K562 (cell line): ENCODE results near the gene UCKL1. TPM values are rescaled to one million over a fixed set of nuclear protein-coding genes. Genes with fewer than 3 reads are reported as not detected.
A peak's percentile ranks its signal among the peaks of the same experiment; 100 is the strongest.

Source experiments
- ATAC-seq: fragments of 200-7000 bp; cut with Tn5 transposase; 3 replicates; pipeline ENCODE4 v1.9.1; 2020; ENCODE audit warnings: moderate library complexity
- BruUV-seq: library from RNA; stranded (reverse); fragments of 400-500 nt; replicated peaks from 2 replicates; lab custom pipeline; 2021; lab: Mats Ljungman, UMichigan
- CTCF ChIA-PET: fragments of 300-600 bp; formaldehyde crosslinking; extraction: SDS; loops from one replicate; lab custom pipeline; 2021; ENCODE audit warnings: low intra/inter-chr PET ratio; lab: Yijun Ruan, JAX
- POLR2A ChIA-PET: fragments of 300-600, 350-650 bp; sonication (Branson Sonifier 250); formaldehyde crosslinking; extraction: SDS; loops from one replicate; lab custom pipeline; 2021; ENCODE audit warnings: antibody characterized with exemption, inconsistent platforms; lab: Yijun Ruan, JAX
- DNase-seq, 4 experiments: peaks; one replicate each; pipeline versions ENCODE4 v3.0.0 to v3.0.0-alpha.2; 2011 to 2018; ENCODE audit warnings: low spot score in 3 of 4, mixed read lengths in 3 of 4; ENCODE audit errors: extremely low read depth in 1 of 4
- FAIRE-seq: peaks from 2 replicates; lab custom pipeline; 2011; peaks lifted over from hg19 to GRCh38; lab: Jason Lieb, UNC
- H2AFZ ChIP-seq: 2 replicates; pipeline ENCODE4 v1.6.0; 2011; ENCODE audit warnings: low read depth, low read length, control low read depth, inconsistent platforms
- H3K27ac ChIP-seq: fragments of 200-600 bp; 3 replicates; pipeline ENCODE4 v1.8.0; 2011; ENCODE audit warnings: low read depth, mild to moderate bottlenecking, control low read depth, inconsistent platforms, low read length, moderate library complexity, mixed read lengths; ENCODE audit errors: extremely low read depth
- H3K27me3 ChIP-seq, 2 experiments: fragments of 300-600 bp in 1 of 2; 2 replicates in 1 of 2; 3 replicates in 1 of 2; pipeline versions ENCODE4 v1.6.0 to v1.8.0; 2011; ENCODE audit warnings: inconsistent platforms in 2 of 2, low read length in 2 of 2, mild to moderate bottlenecking in 1 of 2, mixed read lengths in 1 of 2, moderate library complexity in 1 of 2; ENCODE audit not compliant: control insufficient read depth in 2 of 2, insufficient read depth in 2 of 2
- H3K36me3 ChIP-seq: fragments of 300-600 bp; 3 replicates; pipeline ENCODE4 v1.8.0; 2011; ENCODE audit warnings: mild to moderate bottlenecking, low read length, inconsistent platforms; ENCODE audit not compliant: control insufficient read depth, insufficient read depth
- H3K4me1 ChIP-seq, 2 experiments: fragments of 200-600 bp in 1 of 2; replicated peaks in 1 of 2; 2 replicates in 1 of 2; 3 replicates in 1 of 2; pipeline versions ENCODE4 v1.5.1 to v1.8.0; 2011; ENCODE audit warnings: inconsistent platforms in 2 of 2, low read length in 2 of 2, mild to moderate bottlenecking in 1 of 2, mixed read lengths in 1 of 2, moderate library complexity in 1 of 2; ENCODE audit not compliant: control insufficient read depth in 2 of 2, insufficient read depth in 2 of 2
- H3K4me2 ChIP-seq: 2 replicates; pipeline ENCODE4 v1.6.1; 2011; ENCODE audit warnings: low read length, control low read depth, inconsistent platforms, mixed read lengths; ENCODE audit not compliant: insufficient read depth
- H3K4me3 ChIP-seq: fragments of 200-600 bp; sonication (generic), shearing (Covaris generic); 2 replicates; pipeline ENCODE4 v1.5.1; 2016; ENCODE audit warnings: control low read depth, inconsistent platforms
- H3K79me2 ChIP-seq: fragments of 200-600 bp; 3 replicates; pipeline ENCODE4 v1.8.0; 2011; ENCODE audit warnings: low read length, inconsistent platforms; ENCODE audit not compliant: control insufficient read depth, insufficient read depth
- H3K9ac ChIP-seq, 2 experiments: 2 replicates each; pipeline versions ENCODE4 v1.6.0 to v1.6.1; 2011; ENCODE audit warnings: low read depth in 2 of 2, low read length in 2 of 2, control low read depth in 1 of 2, inconsistent platforms in 1 of 2, mild to moderate bottlenecking in 1 of 2, mixed read lengths in 1 of 2; ENCODE audit not compliant: insufficient read depth in 1 of 2
- H3K9me1 ChIP-seq: one replicate; pipeline ENCODE4 v1.6.0; 2011; ENCODE audit warnings: inconsistent platforms, mild to moderate bottlenecking, low read length, moderate library complexity; ENCODE audit not compliant: control insufficient read depth, insufficient read depth
- H3K9me3 ChIP-seq: replicated peaks from 2 replicates; pipeline ENCODE4 v1.5.1; 2011; ENCODE audit warnings: low read depth, low read length, inconsistent platforms; ENCODE audit not compliant: control insufficient read depth, insufficient read depth
- H4K20me1 ChIP-seq: replicated peaks from 2 replicates; pipeline ENCODE4 v1.6.1; 2011; ENCODE audit warnings: low read length, inconsistent platforms, mixed read lengths; ENCODE audit not compliant: control insufficient read depth, insufficient read depth
- BRD9 ChIP-seq: fragments of 450-650 bp; IDR thresholded peaks from 2 replicates; pipeline ENCODE4 v1.6.1; 2018; ENCODE audit warnings: low read depth; ENCODE audit not compliant: partially characterized antibody
- BRF2 ChIP-seq: IDR thresholded peaks from 3 replicates; pipeline ENCODE4 v1.6.1; 2011; ENCODE audit warnings: borderline replicate concordance, mild to moderate bottlenecking; ENCODE audit not compliant: insufficient read length, insufficient read depth
- CHAMP1 ChIP-seq: fragments of 450-650 bp; IDR thresholded peaks from 2 replicates; pipeline ENCODE4 v1.6.1; 2016; ENCODE audit warnings: mild to moderate bottlenecking
- ERF ChIP-seq: fragments of 450-650 bp; formaldehyde crosslinking; IDR thresholded peaks from 2 replicates; pipeline ENCODE4 v1.4.0; 2020; ENCODE audit warnings: mild to moderate bottlenecking, mixed read lengths
- HDAC1 ChIP-seq, 2 experiments: fragments of 450-650 bp; IDR thresholded peaks; 2 replicates each; pipeline ENCODE4 v1.6.1; 2016 to 2017; ENCODE audit warnings: inconsistent platforms in 1 of 2, mild to moderate bottlenecking in 1 of 2, moderate library complexity in 1 of 2
- L3MBTL2 ChIP-seq: fragments of 450-650 bp; IDR thresholded peaks from 2 replicates; pipeline ENCODE4 v1.6.1; 2016; ENCODE audit warnings: mild to moderate bottlenecking, moderate library complexity
- MLX ChIP-seq, 2 experiments: fragments of 450-650 bp in 1 of 2; sonication (generic) in 1 of 2; formaldehyde crosslinking; conservative IDR thresholded peaks; 2 replicates each; pipeline versions ENCODE4 v1.4.0 to v1.8.1; 2020 to 2022; ENCODE audit warnings: mild to moderate bottlenecking in 1 of 2, missing genetic modification reagents in 1 of 2
- MTA2 ChIP-seq: fragments of 450-650 bp; IDR thresholded peaks from 2 replicates; pipeline ENCODE4 v1.6.1; 2016; ENCODE audit warnings: low read depth
- MXD1 ChIP-seq: fragments of 250-450 bp; sonication (Bioruptor Pico); IDR thresholded peaks from 2 replicates; pipeline ENCODE4 v1.8.0; 2021; ENCODE audit warnings: borderline replicate concordance, mild to moderate bottlenecking, moderate library complexity; ENCODE audit not compliant: poor library complexity, severe bottlenecking
- NKRF ChIP-seq: fragments of 450-650 bp; IDR thresholded peaks from 2 replicates; pipeline ENCODE4 v1.6.1; 2016; ENCODE audit warnings: borderline replicate concordance
- OTX1 ChIP-seq: fragments of 450-650 bp; formaldehyde crosslinking; IDR thresholded peaks from 2 replicates; pipeline ENCODE4 v1.4.0; 2022; ENCODE audit warnings: mild to moderate bottlenecking
- POLR2B ChIP-seq: fragments of 450-650 bp; IDR thresholded peaks from 2 replicates; pipeline ENCODE4 v1.6.1; 2018; ENCODE audit warnings: low read depth; ENCODE audit not compliant: partially characterized antibody
- ZEB2 ChIP-seq: fragments of 450-650 bp; IDR thresholded peaks from 2 replicates; pipeline ENCODE4 v1.6.1; 2016
- ZNF274 ChIP-seq: IDR thresholded peaks from 2 replicates; pipeline ENCODE4 v1.6.1; 2011; ENCODE audit warnings: low read depth, mild to moderate bottlenecking, low read length, moderate library complexity, borderline replicate concordance
- WGBS: fragments of 100-300 bp; shearing (Covaris generic); methylation state at CpG from one replicate; pipeline ENCODE4 v1.1.6; 2016; ENCODE audit warnings: low coverage, mixed read lengths; ENCODE audit not compliant: insufficient coverage; ENCODE audit errors: missing lambda C conversion rate; 5-methylcytosine and 5-hydroxymethylcytosine counted together
- in situ Hi-C: fragments of 300-500 bp; cut with MboI; formaldehyde crosslinking; loops from 4 replicates; pipeline ENCODE4 v1.15.0; 2018; ENCODE audit warnings: inconsistent platforms, mixed read lengths
- intact Hi-C: fragments of 100-400 bp; cut with micrococcal nuclease; formaldehyde crosslinking; loops from 2 replicates; pipeline ENCODE4 v1.14.2; 2022
- polyA plus RNA-seq, 8 experiments: library from polyadenylated mRNA; depleted of rRNA in 4 of 8; stranded (reverse) in 5 of 8; unstranded in 3 of 8; fragments of >200 nt; fragmentation: Nextera tagmentation in 2 of 8; fragmentation: Illumina TruSeq in 1 of 8; extraction: Ambion mirVana in 2 of 8; extraction: Trizol in 1 of 8; gene quantifications; 2 replicates each; pipeline versions ENCODE4 v1.2.1 to v1.2.3, GENCODE V29; 2011 to 2014; ENCODE audit warnings: inconsistent platforms in 1 of 8, missing spikeins in 1 of 8
- total RNA-seq, 7 experiments: library from RNA; depleted of rRNA in 6 of 7; stranded (reverse); fragments of >200 nt in 6 of 7; fragmentation: Illumina TruSeq in 2 of 7; extraction: Trizol in 2 of 7; gene quantifications; 2 replicates each; pipeline versions ENCODE4 v1.2.1 to v1.2.3, GENCODE V29; 2011 to 2021; ENCODE audit warnings: low replicate concordance in 1 of 7

The UCKL1 gene
- total and polyA plus RNA-seq, 9 of the 15 experiments (the other 6 are each of a cell fraction or from before 2014, with no cell fraction given): 3.1 to 52.8 (median 24.2) TPM

GRCh38 chr20:63958471-63958870 lies 2.3 kb upstream of the UCKL1 start:
- in situ Hi-C loops: no loop called here
- Histone ChIP-seq H3K9me1 (peaks cover 4% of the 10 kb centered on the region), H3K9me3 (no peaks in the 10 kb centered on the region), H4K20me1 (peaks cover 13% of the 10 kb centered on the region; the same call in 1 of the 2 replicates), H3K9ac (peak overlapping the region in 1 of 2 experiments; percentile 89; a peak in 2 of 4 replicates), H3K27ac (no peak overlapping the region), H3K4me2 (no peak overlapping the region), H3K4me3 (no peak overlapping the region), H3K36me3 (peaks cover 54% of the 10 kb centered on the region; the same call in 2 of the 3 replicates), H2AFZ (no peak overlapping the region), H3K4me1 (peaks cover 16 to 73% of the 10 kb centered on the region in 2 experiments; a peak in 4 of 5 replicates), H3K27me3 (no peaks in the 10 kb centered on the region), H3K79me2 (peaks cover 28% of the 10 kb centered on the region)
- 57% methylated on average over 4 of the region's 4 CpGs for WGBS
- ATAC-seq (no peak), FAIRE-seq (no peak), DNase-seq (no peak)
- POLR2A ChIA-PET: interaction anchor here (1.7 kb wide), 1 partner anchor 10 kb away, joined by 6 read pairs; no protein-coding TSS in a partner anchor
- CTCF ChIA-PET: no interaction called here
- no TSS peak for BruUV-seq
- intact Hi-C loops: loop anchor here (5.0 kb wide), 1 partner anchor 251 kb away; the partner anchor contains the start of genes ARFRP1 and ZGPAT
- TF ChIP-seq MLX (CRISPR knock-in tag; conservative IDR thresholded peaks at IDR 0.05): no peak
- no peak for TF ChIP-seq L3MBTL2
- TF ChIP-seq OTX1 (CRISPR knock-in tag): no peak
- TF ChIP-seq ZNF274: no peak
- no peak for TF ChIP-seq MXD1 (CRISPR knock-in tag)
- TF ChIP-seq BRD9: no peak
- no peak for TF ChIP-seq NKRF
- TF ChIP-seq POLR2B: no peak
- no peak for TF ChIP-seq HDAC1 (IDR thresholded peaks at IDR 0.05)
- TF ChIP-seq MTA2: no peak
- TF ChIP-seq ERF (CRISPR knock-in tag): no peak
- no peak for TF ChIP-seq ZEB2
- no peak for TF ChIP-seq BRF2
- TF ChIP-seq CHAMP1: no peak
